Muscle layer of colon (tissue), 2 donors: Measurements from ENCODE around the gene FBLN2.

Experiments used
- H3K27ac ChIP-seq: one replicate; pipeline ENCODE4 v1.7.0; 2013; ENCODE audit warnings: low read depth, mild to moderate bottlenecking, low read length, moderate library complexity
- H3K27me3 ChIP-seq, 2 donors: one replicate each; pipeline ENCODE4 v1.7.0; 2013; ENCODE audit warnings: low read length in 2 of 2, mild to moderate bottlenecking in 2 of 2; ENCODE audit not compliant: insufficient read depth in 2 of 2, control insufficient read depth in 1 of 2
- H3K36me3 ChIP-seq: one replicate; pipeline ENCODE4 v1.7.0; 2013; ENCODE audit warnings: mild to moderate bottlenecking, low read length; ENCODE audit not compliant: insufficient read depth
- H3K4me1 ChIP-seq: one replicate; pipeline ENCODE4 v1.7.0; 2013; ENCODE audit warnings: mild to moderate bottlenecking, low read length; ENCODE audit not compliant: insufficient read depth
- H3K4me3 ChIP-seq, 2 donors: one replicate each; pipeline ENCODE4 v1.7.0; 2013; ENCODE audit warnings: low read length in 2 of 2, low read depth in 1 of 2, mild to moderate bottlenecking in 1 of 2, moderate library complexity in 1 of 2
- H3K9ac ChIP-seq: one replicate; pipeline ENCODE4 v1.7.0; 2013; ENCODE audit warnings: low read length
- H3K9me3 ChIP-seq: one replicate; pipeline ENCODE4 v1.7.0; 2013; ENCODE audit warnings: mild to moderate bottlenecking, low read length
- donor health status: abdominal sarcoma.
- donor health status: Adenocarcinoma of cecum.

The FBLN2 gene

GRCh38 chr3:13564751-13565560 is 16.0 kb downstream of the FBLN2 start:
- H3K36me3 ChIP-seq: no peaks in the 10 kb centered on the region
- H3K9ac ChIP-seq: no peak overlapping the region
- no peaks in the 10 kb centered on the region for H3K4me1 ChIP-seq
- no peak overlapping the region for H3K27ac ChIP-seq
- no peak overlapping the region for H3K4me3 ChIP-seq
- no peaks in the 10 kb centered on the region for H3K27me3 ChIP-seq
- H3K9me3 ChIP-seq: no peaks in the 10 kb centered on the region

- H3K27me3 ChIP-seq: no peaks in the 10 kb centered on the region
- H3K9ac ChIP-seq: no peak overlapping the region
- no peaks in the 10 kb centered on the region for H3K36me3 ChIP-seq
- no peak overlapping the region for H3K4me3 ChIP-seq
- H3K27ac ChIP-seq: no peak overlapping the region
- no peaks in the 10 kb centered on the region for H3K4me1 ChIP-seq
- H3K9me3 ChIP-seq: no peaks in the 10 kb centered on the region
These were observed 16.9 kb downstream of the FBLN2 start for GRCh38 chr3:13565581-13566452.

DNA sequence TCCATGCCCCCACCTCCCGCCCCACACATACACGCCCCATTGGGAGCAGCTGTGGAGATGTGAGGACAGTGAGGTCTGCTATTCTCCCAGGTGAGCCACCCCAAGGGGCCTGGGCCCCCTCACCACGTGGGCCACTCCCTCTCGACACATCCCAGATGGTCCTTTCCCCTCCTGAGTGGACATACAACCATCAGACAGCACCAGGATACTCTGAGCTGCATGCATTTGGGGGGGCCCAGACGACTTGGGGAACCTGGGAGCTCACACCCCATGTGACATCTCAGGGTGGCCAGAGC is 17.5 kb downstream of the FBLN2 start:
- Histone ChIP-seq H3K4me3 (no peak overlapping the region), H3K4me1 (no peaks in the 10 kb centered on the region), H3K36me3 (no peaks in the 10 kb centered on the region), H3K27ac (no peak overlapping the region), H3K27me3 (no peaks in the 10 kb centered on the region), H3K9ac (no peak overlapping the region), H3K9me3 (no peaks in the 10 kb centered on the region)

DNA sequence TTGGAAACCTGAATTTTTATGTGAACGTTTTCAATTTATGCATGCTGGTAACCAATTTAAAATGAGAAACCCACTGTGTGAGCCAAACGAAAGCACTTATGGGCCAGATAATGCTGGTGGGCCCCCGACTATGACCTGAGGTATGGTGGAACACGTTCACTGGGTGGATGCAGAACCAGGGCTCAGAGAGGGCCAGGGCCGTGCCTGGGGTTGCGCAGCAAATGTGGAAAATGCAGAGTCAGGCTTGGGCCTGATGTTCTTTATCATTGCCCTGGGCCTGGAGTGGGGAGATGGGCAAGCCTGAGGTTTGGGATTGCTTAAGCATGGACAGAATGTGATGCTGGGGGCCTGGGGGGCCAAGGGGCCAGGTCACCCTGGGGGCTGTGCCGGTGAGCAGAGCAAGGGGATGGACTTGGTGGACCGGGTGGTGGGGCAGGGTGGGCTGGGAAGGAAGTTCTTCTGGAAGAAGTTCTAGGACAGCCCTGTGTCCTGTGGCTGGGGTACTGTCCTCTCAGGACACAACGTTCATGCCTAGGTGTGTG is 17.9 kb downstream of the FBLN2 start:
- Histone ChIP-seq H3K27ac (no peak overlapping the region), H3K27me3 (no peaks in the 10 kb centered on the region), H3K36me3 (no peaks in the 10 kb centered on the region), H3K4me1 (no peaks in the 10 kb centered on the region), H3K9me3 (no peaks in the 10 kb centered on the region), H3K9ac (no peak overlapping the region), H3K4me3 (no peak overlapping the region)

GRCh38 chr3:13567684-13568514 is 19.0 kb downstream of the FBLN2 start:
- Histone ChIP-seq H3K9me3 (no peaks in the 10 kb centered on the region), H3K27me3 (no peaks in the 10 kb centered on the region), H3K9ac (no peak overlapping the region), H3K27ac (no peak overlapping the region), H3K36me3 (no peaks in the 10 kb centered on the region), H3K4me3 (no peak overlapping the region), H3K4me1 (no peaks in the 10 kb centered on the region)

GRCh38 chr3:13568515-13569028 is 19.6 kb downstream of the FBLN2 start:
- Histone ChIP-seq H3K9me3 (no peaks in the 10 kb centered on the region), H3K27ac (no peak overlapping the region), H3K9ac (no peak overlapping the region), H3K4me1 (no peaks in the 10 kb centered on the region), H3K27me3 (no peaks in the 10 kb centered on the region), H3K36me3 (no peaks in the 10 kb centered on the region), H3K4me3 (no peak overlapping the region)

DNA sequence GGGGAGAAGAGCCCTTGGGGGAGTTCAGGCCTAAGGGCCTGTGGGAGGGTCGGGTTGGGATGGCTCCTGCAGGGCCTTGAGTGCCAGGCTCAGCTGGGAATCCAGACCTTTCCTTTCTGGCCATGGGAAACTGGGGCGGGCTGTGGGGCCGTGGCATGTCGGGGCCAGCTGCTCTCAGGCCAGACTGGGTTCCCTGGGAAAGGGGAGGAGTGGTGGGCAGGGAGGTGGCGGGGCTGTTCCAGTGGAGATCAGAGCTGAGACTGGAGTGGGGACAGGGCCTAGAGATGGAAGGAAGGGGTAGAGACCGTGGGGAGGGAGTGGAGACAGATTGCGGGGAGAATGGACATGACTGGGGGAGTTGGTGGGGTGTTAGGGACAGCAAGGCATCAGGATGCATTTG is 20.3 kb downstream of the FBLN2 start:
- Histone ChIP-seq H3K4me1 (no peaks in the 10 kb centered on the region), H3K9me3 (no peaks in the 10 kb centered on the region), H3K27ac (no peak overlapping the region), H3K9ac (no peak overlapping the region), H3K4me3 (no peak overlapping the region), H3K36me3 (no peaks in the 10 kb centered on the region), H3K27me3 (no peaks in the 10 kb centered on the region)

DNA sequence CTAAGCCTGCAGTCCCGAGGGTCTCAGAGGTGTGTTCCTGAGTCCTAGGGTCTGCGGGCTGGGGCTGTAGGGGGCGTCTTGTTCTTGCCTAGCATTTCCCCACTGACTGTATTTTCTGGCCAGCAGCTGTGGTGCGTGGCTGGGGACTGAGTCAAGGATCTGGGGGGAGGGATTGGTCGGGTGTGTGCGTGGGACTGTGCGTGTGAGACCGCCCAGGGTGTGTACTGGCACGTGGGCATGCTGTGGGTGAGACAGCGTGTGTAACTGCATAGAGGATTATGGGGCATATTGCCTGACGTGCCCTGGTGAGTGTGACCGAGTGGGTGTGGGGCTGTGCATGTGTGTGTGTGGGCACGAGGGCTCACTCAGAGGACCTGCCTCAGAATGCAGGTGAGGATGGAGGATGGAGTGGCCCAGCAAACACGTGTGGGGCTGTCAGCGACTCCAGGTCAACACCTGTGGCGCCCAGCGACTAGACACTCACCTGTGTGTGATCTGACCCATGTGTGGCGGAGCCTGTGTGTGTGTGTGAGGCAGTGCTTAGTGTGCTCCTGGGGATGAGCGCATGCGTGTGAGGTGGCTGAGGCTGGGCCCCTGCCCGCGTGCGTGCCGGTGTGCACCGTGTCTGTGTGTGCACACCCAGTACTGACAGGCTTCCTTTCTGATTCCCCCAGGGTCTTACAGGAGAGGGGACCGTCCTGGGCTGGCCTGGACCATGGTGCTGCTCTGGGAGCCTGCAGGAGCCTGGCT is 20.9 kb downstream of the FBLN2 start:
- Histone ChIP-seq H3K27ac (no peak overlapping the region), H3K9ac (no peak overlapping the region), H3K27me3 (no peaks in the 10 kb centered on the region)

GRCh38 chr3:13570391-13571194 is 21.7 kb downstream of the FBLN2 start:
- H3K9me3 ChIP-seq: no peaks in the 10 kb centered on the region
- no peaks in the 10 kb centered on the region for H3K27me3 ChIP-seq
- no peak overlapping the region for H3K4me3 ChIP-seq
- H3K27ac ChIP-seq: no peak overlapping the region
- no peaks in the 10 kb centered on the region for H3K36me3 ChIP-seq
- H3K9ac ChIP-seq: no peak overlapping the region
- no peaks in the 10 kb centered on the region for H3K4me1 ChIP-seq

More for the DNA sequence above, 20.9 kb downstream of the FBLN2 start:
- no peaks in the 10 kb centered on the region for H3K36me3 ChIP-seq
- H3K4me1 ChIP-seq: no peaks in the 10 kb centered on the region
- no peak overlapping the region for H3K4me3 ChIP-seq
- no peaks in the 10 kb centered on the region for H3K9me3 ChIP-seq

DNA sequence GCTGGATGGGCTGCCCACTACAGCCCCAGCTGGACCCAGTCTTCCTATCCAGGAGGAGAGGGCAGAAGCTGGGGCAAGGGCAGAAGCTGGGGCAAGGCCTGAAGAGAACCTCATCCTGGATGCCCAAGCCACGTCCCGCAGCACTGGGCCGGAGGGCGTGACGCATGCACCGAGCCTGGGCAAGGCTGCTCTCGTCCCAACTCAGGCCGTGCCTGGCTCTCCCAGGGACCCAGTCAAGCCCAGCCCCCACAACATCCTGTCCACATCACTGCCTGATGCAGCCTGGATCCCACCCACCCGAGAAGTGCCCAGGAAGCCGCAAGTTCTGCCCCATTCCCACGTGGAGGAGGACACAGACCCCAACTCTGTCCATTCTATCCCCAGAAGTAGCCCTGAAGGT is 22.3 kb downstream of the FBLN2 start:
- H3K27ac ChIP-seq: no peak overlapping the region
- H3K4me1 ChIP-seq: no peaks in the 10 kb centered on the region
- no peak overlapping the region for H3K9ac ChIP-seq
- no peaks in the 10 kb centered on the region for H3K36me3 ChIP-seq
- H3K4me3 ChIP-seq: no peak overlapping the region
- H3K9me3 ChIP-seq: no peaks in the 10 kb centered on the region
- no peaks in the 10 kb centered on the region for H3K27me3 ChIP-seq
